ENCODE results near the gene DPY19L2. TPM values are rescaled to one million over a fixed set of nuclear protein-coding genes. Genes with fewer than 3 reads are reported as not detected.
"Not testable (repeated sequence)": the region's sequence is repeated elsewhere in the genome, so short reads cannot be mapped to it uniquely, and the experiment has no call there.

The DPY19L2 gene
- under 1 TPM in 4 of 6 experiments, not detected in 2; 0.06 to 0.29 (median 0.24) TPM for total RNA-seq
- long read RNA-seq: 0 reads

GRCh38 chr12:63668028-63668799 is at the start of gene DPY19L2:
TSS of gene DPY19L2 (minus strand) at chr12:63668493. CDS start at chr12:63668393, 100 bp downstream.
- Histone ChIP-seq H3K4me3 (peak within 1 kb of the TSS; percentile 40 to 54 (median 47)), H3K27ac (no peak within 1 kb of the TSS), H3K36me3 (no peaks in the 10 kb centered on the region), H3K27me3 (no peaks in the 10 kb centered on the region), H3K9me3 (no peaks in the 10 kb centered on the region), H3K4me1 (peaks cover 0 to 5% (median 0%) of the 10 kb centered on the region in 4 donors)
- intact Hi-C loops (cut with DNase I): no loop called here
- no peak for TF ChIP-seq CTCF (IDR thresholded peaks at IDR 0.05)
- no peak for TF ChIP-seq POLR2A (IDR thresholded peaks at IDR 0.05)
- WGBS (ENCODE audit: insufficient coverage, low coverage, low lambda C conversion rate, missing lambda C conversion rate): 3% methylated on average over 32 of the region's 56 CpGs
- peak in 2 of 3 donors; percentile 36 to 66 for DNase-seq
- ATAC-seq: peak; percentile 66 to 75 (median 70)

- 73% methylated on average over 4 of the region's 4 CpGs for WGBS (ENCODE audit: insufficient coverage, low coverage, low lambda C conversion rate, missing lambda C conversion rate)
- ATAC-seq: not testable (repeated sequence)
These were observed 48.6 kb upstream of the DPY19L2 start for GRCh38 chr12:63716891-63717290.

GRCh38 chr12:63715107-63715625 is 46.9 kb upstream of the DPY19L2 start:
- DNase-seq; H3K4me3 ChIP-seq; H3K36me3 ChIP-seq; intact Hi-C loops (cut with DNase I); H3K27me3 ChIP-seq; H3K9me3 ChIP-seq; ATAC-seq; H3K27ac ChIP-seq; H3K4me1 ChIP-seq: not testable (repeated sequence)
- WGBS (ENCODE audit: insufficient coverage, low coverage, low lambda C conversion rate, missing lambda C conversion rate): 47% methylated on average over 3 of the region's 3 CpGs

More at GRCh38 chr12:63716891-63717290, 48.6 kb upstream of the DPY19L2 start:
- intact Hi-C loops (cut with DNase I); H3K4me1 ChIP-seq; DNase-seq; H3K9me3 ChIP-seq; H3K36me3 ChIP-seq; H3K27ac ChIP-seq; H3K4me3 ChIP-seq; H3K27me3 ChIP-seq: not testable (repeated sequence)

GRCh38 chr12:63714409-63714808 is 46.1 kb upstream of the DPY19L2 start:
- H3K4me3 ChIP-seq; H3K36me3 ChIP-seq; ATAC-seq; DNase-seq; intact Hi-C loops (cut with DNase I); H3K27ac ChIP-seq; H3K27me3 ChIP-seq; H3K4me1 ChIP-seq; H3K9me3 ChIP-seq: not testable (repeated sequence)
- 45% methylated on average over 1 of the region's 1 CpG for WGBS (ENCODE audit: insufficient coverage, low coverage, low lambda C conversion rate, missing lambda C conversion rate)

GRCh38 chr12:63713681-63714075 is 45.4 kb upstream of the DPY19L2 start:
- H3K27ac ChIP-seq; H3K9me3 ChIP-seq; DNase-seq; H3K36me3 ChIP-seq; intact Hi-C loops (cut with DNase I); H3K27me3 ChIP-seq; H3K4me1 ChIP-seq; ATAC-seq; H3K4me3 ChIP-seq: not testable (repeated sequence)
- 31% methylated on average over 2 of the region's 2 CpGs for WGBS (ENCODE audit: insufficient coverage, low coverage, low lambda C conversion rate, missing lambda C conversion rate)

GRCh38 chr12:63712979-63713680 is 44.8 kb upstream of the DPY19L2 start:
- H3K4me3 ChIP-seq; H3K4me1 ChIP-seq; H3K36me3 ChIP-seq; ATAC-seq; H3K27ac ChIP-seq; H3K9me3 ChIP-seq; intact Hi-C loops (cut with DNase I); DNase-seq; H3K27me3 ChIP-seq: not testable (repeated sequence)
- WGBS (ENCODE audit: insufficient coverage, low coverage, low lambda C conversion rate, missing lambda C conversion rate): no CpG with 5 or more reads among the region's 1 CpG

GRCh38 chr12:63712376-63712974 is 44.2 kb upstream of the DPY19L2 start:
- H3K36me3 ChIP-seq; intact Hi-C loops (cut with DNase I); H3K4me1 ChIP-seq; H3K27ac ChIP-seq; H3K9me3 ChIP-seq; H3K4me3 ChIP-seq; H3K27me3 ChIP-seq; DNase-seq; ATAC-seq: not testable (repeated sequence)
- WGBS (ENCODE audit: insufficient coverage, low coverage, low lambda C conversion rate, missing lambda C conversion rate): 69% methylated on average over 2 of the region's 2 CpGs

GRCh38 chr12:63711339-63711738 is 43.0 kb upstream of the DPY19L2 start:
- H3K4me1 ChIP-seq; DNase-seq; H3K27ac ChIP-seq; intact Hi-C loops (cut with DNase I); H3K4me3 ChIP-seq; H3K9me3 ChIP-seq; H3K27me3 ChIP-seq; H3K36me3 ChIP-seq; ATAC-seq: not testable (repeated sequence)
- 54% methylated on average over 2 of the region's 2 CpGs for WGBS (ENCODE audit: insufficient coverage, low coverage, low lambda C conversion rate, missing lambda C conversion rate)

Data from right lobe of liver (tissue), 6 donors.